GM12874 (cell line): Measurements from ENCODE around the gene SPARC.

ENCODE experiments used
- CTCF ChIP-seq: IDR thresholded peaks from 2 replicates; pipeline ENCODE4 v1.5.1; 2011; ENCODE audit warnings: low read depth, mild to moderate bottlenecking, control low read depth, low read length, moderate library complexity; ENCODE audit not compliant: insufficient read depth

Gene SPARC

GRCh38 chr5:151699071-151699901 is 12.6 kb upstream of the SPARC start:
- TF ChIP-seq CTCF: no peak

GRCh38 chr5:151697452-151697851 is 10.7 kb upstream of the SPARC start:
- no peak for TF ChIP-seq CTCF

- no peak for TF ChIP-seq CTCF
Observed at GRCh38 chr5:151696470-151697061, 9.9 kb upstream of the SPARC start.

GRCh38 chr5:151695464-151695863 is 8.7 kb upstream of the SPARC start:
- TF ChIP-seq CTCF: no peak

GRCh38 chr5:151694035-151694485 is 7.3 kb upstream of the SPARC start:
- no peak for TF ChIP-seq CTCF

- TF ChIP-seq CTCF: no peak
Observed at GRCh38 chr5:151692312-151692711, 5.6 kb upstream of the SPARC start.

GRCh38 chr5:151691706-151692105 is 5.0 kb upstream of the SPARC start:
- no peak for TF ChIP-seq CTCF
